22Rv1 (cell line): Measurements from ENCODE around the gene HTRA3.

Experiments
- CTCF ChIP-seq: fragments of 450-650 bp; IDR thresholded peaks from 2 replicates; pipeline ENCODE4 v1.5.1; 2017; ENCODE audit warnings: mild to moderate bottlenecking
- ZFX ChIP-seq: fragments of 450-650 bp; IDR thresholded peaks from 2 replicates; pipeline ENCODE4 v1.6.1; 2017; ENCODE audit warnings: antibody characterized with exemption, borderline replicate concordance

GRCh38 chr4:8321220-8321619 is 51.7 kb downstream of the HTRA3 start:
- TF ChIP-seq CTCF, result no peak
- TF ChIP-seq ZFX, result no peak
